ENCODE data around the gene MTNR1B.

The MTNR1B gene

GRCh38 chr11:92978271-92979111 lies 9.0 kb downstream of the MTNR1B start:
- no peak for DNase-seq (ENCODE audit: low spot score)

- DNase-seq (ENCODE audit: low spot score) = no peak
Observed at GRCh38 chr11:92979176-92979575, 9.7 kb downstream of the MTNR1B start.

GRCh38 chr11:92980312-92980711 lies 10.9 kb downstream of the MTNR1B start:
- no peak for DNase-seq (ENCODE audit: low spot score)

GRCh38 chr11:92981508-92982043 lies 12.1 kb downstream of the MTNR1B start:
- DNase-seq (ENCODE audit: low spot score) = no peak

GRCh38 chr11:92986585-92986984 lies 17.1 kb downstream of the MTNR1B start:
- no peak for DNase-seq (ENCODE audit: low spot score)

- DNase-seq (ENCODE audit: low spot score) = no peak
Observed at GRCh38 chr11:92993004-92993403, 23.6 kb downstream of the MTNR1B start.

- peak; percentile 59 for DNase-seq (ENCODE audit: low spot score)
Observed at GRCh38 chr11:93000511-93001476, 31.3 kb downstream of the MTNR1B start.

- DNase-seq (ENCODE audit: low spot score) = no peak
Observed at GRCh38 chr11:93001806-93002205, 32.4 kb downstream of the MTNR1B start.

- no peak for DNase-seq (ENCODE audit: low spot score)
Observed at GRCh38 chr11:93002380-93002779, 32.9 kb downstream of the MTNR1B start.

GRCh38 chr11:93005239-93005638 lies 35.8 kb downstream of the MTNR1B start:
- DNase-seq (ENCODE audit: low spot score) = no peak

GRCh38 chr11:93013646-93014045 lies 44.2 kb downstream of the MTNR1B start:
- no peak for DNase-seq (ENCODE audit: low spot score)

- DNase-seq (ENCODE audit: low spot score) = no peak
Observed at GRCh38 chr11:93016595-93016994, 47.1 kb downstream of the MTNR1B start.

GRCh38 chr11:93017821-93018690 lies 48.6 kb downstream of the MTNR1B start:
- no peak for DNase-seq (ENCODE audit: low spot score)

- DNase-seq (ENCODE audit: low spot score) = peak; percentile 15
Observed at GRCh38 chr11:93020248-93021046, 51.0 kb downstream of the MTNR1B start.

- no peak for DNase-seq (ENCODE audit: low spot score)
Observed at GRCh38 chr11:93024369-93024768, 54.9 kb downstream of the MTNR1B start.

GRCh38 chr11:93025558-93026255 lies 56.3 kb downstream of the MTNR1B start:
- DNase-seq (ENCODE audit: low spot score) = no peak

- no peak for DNase-seq (ENCODE audit: low spot score)
Observed at GRCh38 chr11:93028960-93029522, 59.6 kb downstream of the MTNR1B start.

- no peak for DNase-seq (ENCODE audit: low spot score)
Observed at GRCh38 chr11:93031386-93031785, 61.9 kb downstream of the MTNR1B start.

All from RKO (cell line).